Thyroid gland (tissue), 4 donors: ENCODE results near the gene UBE4B.
"Not testable (repeated sequence)": the region's sequence is repeated elsewhere in the genome, so short reads cannot be mapped to it uniquely, and the experiment has no call there.

ENCODE experiments used
- POLR2A ChIP-seq, 2 donors: fragments of 450-650 bp; IDR thresholded peaks; one replicate each; pipeline ENCODE4 v1.6.1; 2017; ENCODE audit warnings: antibody characterized with exemption in 2 of 2, mild to moderate bottlenecking in 2 of 2, moderate library complexity in 1 of 2
- TF ChIP-seq, protein P1 (sequence below), 6 experiments: fragments of 200-600 bp in 3 of 6; fragments of 450-650 bp in 3 of 6; sonication (generic) in 3 of 6; IDR thresholded peaks; one replicate each; pipeline ENCODE4 v1.5.1; 2016 to 2019; ENCODE audit warnings: antibody characterized with exemption in 6 of 6, mild to moderate bottlenecking in 2 of 6, inconsistent platforms in 1 of 6, moderate library complexity in 1 of 6

DNA sequence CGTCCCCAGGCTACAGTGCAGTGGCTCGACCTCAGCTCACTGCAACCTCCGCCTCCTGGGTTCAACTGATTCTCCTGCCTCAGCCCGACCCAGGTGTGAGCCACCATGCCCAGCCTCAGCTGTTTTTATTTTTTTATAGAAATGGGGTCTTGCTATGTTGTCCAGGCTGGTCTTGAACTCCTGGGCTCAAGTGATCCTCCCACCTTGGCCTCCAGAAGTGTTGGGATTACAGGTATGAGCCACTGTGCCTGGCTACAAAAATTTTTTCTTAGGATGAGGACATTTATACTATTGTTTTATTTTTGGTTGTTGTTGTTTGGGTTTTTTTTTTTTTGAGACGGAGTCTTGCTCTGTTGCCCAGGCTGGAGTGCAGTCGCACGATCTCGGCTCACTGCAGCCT is 27.5 kb upstream of the UBE4B start:
- TF ChIP-seq POLR2A (IDR thresholded peaks at IDR 0.05), result not testable (repeated sequence)
- TF ChIP-seq, protein P1, sequence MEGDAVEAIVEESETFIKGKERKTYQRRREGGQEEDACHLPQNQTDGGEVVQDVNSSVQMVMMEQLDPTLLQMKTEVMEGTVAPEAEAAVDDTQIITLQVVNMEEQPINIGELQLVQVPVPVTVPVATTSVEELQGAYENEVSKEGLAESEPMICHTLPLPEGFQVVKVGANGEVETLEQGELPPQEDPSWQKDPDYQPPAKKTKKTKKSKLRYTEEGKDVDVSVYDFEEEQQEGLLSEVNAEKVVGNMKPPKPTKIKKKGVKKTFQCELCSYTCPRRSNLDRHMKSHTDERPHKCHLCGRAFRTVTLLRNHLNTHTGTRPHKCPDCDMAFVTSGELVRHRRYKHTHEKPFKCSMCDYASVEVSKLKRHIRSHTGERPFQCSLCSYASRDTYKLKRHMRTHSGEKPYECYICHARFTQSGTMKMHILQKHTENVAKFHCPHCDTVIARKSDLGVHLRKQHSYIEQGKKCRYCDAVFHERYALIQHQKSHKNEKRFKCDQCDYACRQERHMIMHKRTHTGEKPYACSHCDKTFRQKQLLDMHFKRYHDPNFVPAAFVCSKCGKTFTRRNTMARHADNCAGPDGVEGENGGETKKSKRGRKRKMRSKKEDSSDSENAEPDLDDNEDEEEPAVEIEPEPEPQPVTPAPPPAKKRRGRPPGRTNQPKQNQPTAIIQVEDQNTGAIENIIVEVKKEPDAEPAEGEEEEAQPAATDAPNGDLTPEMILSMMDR (IDR thresholded peaks at IDR 0.05), result not testable (repeated sequence)
